HG03045 (cell line): ENCODE measurements around the gene FAM199X.

Experiments used
- ATAC-seq: cut with Tn5 transposase; IDR thresholded peaks from one replicate; pipeline ENCODE4 v1.9.1; 2021; ENCODE audit warnings: mild to moderate bottlenecking, moderate library complexity; ENCODE audit not compliant: unreplicated experiment

Gene FAM199X

GRCh38 chrX:104165894-104166734 is at the start of gene FAM199X:
FAM199X (plus strand) TSS chrX:104166453; CDS start chrX:104166786, 333 bp downstream.
- ATAC-seq: peak; percentile 97

- ATAC-seq: no peak
Observed at GRCh38 chrX:104117759-104118158, 48.5 kb upstream of the FAM199X start.

GRCh38 chrX:104118765-104119164 is 47.5 kb upstream of the FAM199X start:
- no peak for ATAC-seq

- no peak for ATAC-seq
Observed at GRCh38 chrX:104122829-104123228, 43.4 kb upstream of the FAM199X start.

GRCh38 chrX:104126856-104127255 is 39.4 kb upstream of the FAM199X start:
- no peak for ATAC-seq

GRCh38 chrX:104130808-104131207 is 35.4 kb upstream of the FAM199X start:
- no peak for ATAC-seq

- ATAC-seq: no peak
Observed at GRCh38 chrX:104134583-104135261, 31.5 kb upstream of the FAM199X start.

GRCh38 chrX:104135677-104136076 is 30.6 kb upstream of the FAM199X start:
- ATAC-seq: no peak

GRCh38 chrX:104136241-104137019 is 29.8 kb upstream of the FAM199X start:
- ATAC-seq: no peak

GRCh38 chrX:104137496-104137895 is 28.8 kb upstream of the FAM199X start:
- no peak for ATAC-seq

GRCh38 chrX:104141087-104141760 is 25.0 kb upstream of the FAM199X start:
- no peak for ATAC-seq

- ATAC-seq: no peak
Observed at GRCh38 chrX:104151037-104151436, 15.2 kb upstream of the FAM199X start.

- ATAC-seq: peak; percentile 94
Observed at GRCh38 chrX:104156630-104157529, 9.4 kb upstream of the FAM199X start, which contains the start of gene SLC25A53. SLC25A53 (minus strand) TSS chrX:104157009; CDS start chrX:104105257, 51,752 bp downstream.

GRCh38 chrX:104166735-104167436 is 633 bp downstream of the FAM199X start:
- no peak for ATAC-seq

- no peak for ATAC-seq
Observed at GRCh38 chrX:104168127-104168526, 1.9 kb downstream of the FAM199X start.

GRCh38 chrX:104172121-104172520 is 5.9 kb downstream of the FAM199X start:
- no peak for ATAC-seq

GRCh38 chrX:104172788-104173187 is 6.5 kb downstream of the FAM199X start:
- no peak for ATAC-seq

- no peak for ATAC-seq
Observed at GRCh38 chrX:104173841-104174240, 7.6 kb downstream of the FAM199X start.

GRCh38 chrX:104183685-104184084 is 17.4 kb downstream of the FAM199X start:
- no peak for ATAC-seq
